Measurements from ENCODE around the gene PAPOLG. TPM values are rescaled to one million over a fixed set of nuclear protein-coding genes. Genes with fewer than 3 reads are reported as not detected.
A peak's percentile ranks its signal among the peaks of the same experiment; 100 is the strongest.

Gene PAPOLG
- total and polyA plus RNA-seq, 9 of the 15 experiments (the other 6 are each of a cell fraction or from before 2014, with no cell fraction given): 3.9 to 16.3 (median 10.0) TPM

- no peak for TF ChIP-seq REST (IDR thresholded peaks at IDR 0.05; ENCODE audit: borderline replicate concordance)
- TF ChIP-seq REST (CRISPR knock-in tag; IDR thresholded peaks at IDR 0.05; ENCODE audit: low read depth): no peak
- TF ChIP-seq RCOR1 (IDR thresholded peaks at IDR 0.05; ENCODE audit: borderline replicate concordance in 1 of 2, low read depth in 2 of 2, low read length in 2 of 2): 0 out of 4 replicates have a peak, but pooled peaks of 1 of the 2 experiments have one; percentile 4
- no peak for TF ChIP-seq CREBBP (IDR thresholded peaks at IDR 0.05; ENCODE audit: low read depth, low read length)
- no peak for TF ChIP-seq PURB (CRISPR knock-in tag; IDR thresholded peaks at IDR 0.05; ENCODE audit: low read depth)
- no peak for TF ChIP-seq SMAD2 (IDR thresholded peaks at IDR 0.05; ENCODE audit: low read depth, low read length)
- TF ChIP-seq RAD51 (IDR thresholded peaks at IDR 0.05; ENCODE audit: borderline replicate concordance, low read depth): no peak
- TF ChIP-seq FOXP4 (CRISPR knock-in tag; IDR thresholded peaks at IDR 0.05; ENCODE audit: borderline replicate concordance): no peak
- TF ChIP-seq L3MBTL2 (IDR thresholded peaks at IDR 0.05): peak; percentile 99
- TF ChIP-seq GMEB1 (CRISPR knock-in tag; IDR thresholded peaks at IDR 0.05): peak; percentile 64
- TF ChIP-seq ZNF717 (CRISPR knock-in tag; IDR thresholded peaks at IDR 0.05): no peak
- TF ChIP-seq ATF7 (IDR thresholded peaks at IDR 0.05): peak; percentile 46; the same call in 1 of the 2 replicates
- peak; percentile 36; the same call in 1 of the 2 replicates for TF ChIP-seq TFAP4 (CRISPR knock-in tag; IDR thresholded peaks at IDR 0.05; ENCODE audit: borderline replicate concordance)
- TF ChIP-seq MLX (CRISPR knock-in tag; conservative IDR thresholded peaks at IDR 0.05): peak in 1 of 2 experiments; percentile 82; a peak in 1 of 4 replicates
- no peak for TF ChIP-seq XRCC4 (IDR thresholded peaks at IDR 0.05; ENCODE audit: extremely low read depth, insufficient read depth, insufficient read length)
These were observed 52.3 kb downstream of the PAPOLG start (continued) for GRCh38 chr2:60808330-60808801.
